HG02623 (cell line): ENCODE data around the gene TRABD2B.

Source experiments
- ATAC-seq: cut with Tn5 transposase; IDR thresholded peaks from one replicate; pipeline ENCODE4 v1.9.1; 2021; ENCODE audit warnings: moderate library complexity; ENCODE audit not compliant: unreplicated experiment

TRABD2B gene

GRCh38 chr1:47886141-47886540, 111.0 kb downstream of the TRABD2B start:
- ATAC-seq, result no peak

GRCh38 chr1:47885062-47885830, 111.9 kb downstream of the TRABD2B start:
- ATAC-seq, result no peak

GRCh38 chr1:47883963-47884362, 113.2 kb downstream of the TRABD2B start:
- no peak for ATAC-seq

DNA sequence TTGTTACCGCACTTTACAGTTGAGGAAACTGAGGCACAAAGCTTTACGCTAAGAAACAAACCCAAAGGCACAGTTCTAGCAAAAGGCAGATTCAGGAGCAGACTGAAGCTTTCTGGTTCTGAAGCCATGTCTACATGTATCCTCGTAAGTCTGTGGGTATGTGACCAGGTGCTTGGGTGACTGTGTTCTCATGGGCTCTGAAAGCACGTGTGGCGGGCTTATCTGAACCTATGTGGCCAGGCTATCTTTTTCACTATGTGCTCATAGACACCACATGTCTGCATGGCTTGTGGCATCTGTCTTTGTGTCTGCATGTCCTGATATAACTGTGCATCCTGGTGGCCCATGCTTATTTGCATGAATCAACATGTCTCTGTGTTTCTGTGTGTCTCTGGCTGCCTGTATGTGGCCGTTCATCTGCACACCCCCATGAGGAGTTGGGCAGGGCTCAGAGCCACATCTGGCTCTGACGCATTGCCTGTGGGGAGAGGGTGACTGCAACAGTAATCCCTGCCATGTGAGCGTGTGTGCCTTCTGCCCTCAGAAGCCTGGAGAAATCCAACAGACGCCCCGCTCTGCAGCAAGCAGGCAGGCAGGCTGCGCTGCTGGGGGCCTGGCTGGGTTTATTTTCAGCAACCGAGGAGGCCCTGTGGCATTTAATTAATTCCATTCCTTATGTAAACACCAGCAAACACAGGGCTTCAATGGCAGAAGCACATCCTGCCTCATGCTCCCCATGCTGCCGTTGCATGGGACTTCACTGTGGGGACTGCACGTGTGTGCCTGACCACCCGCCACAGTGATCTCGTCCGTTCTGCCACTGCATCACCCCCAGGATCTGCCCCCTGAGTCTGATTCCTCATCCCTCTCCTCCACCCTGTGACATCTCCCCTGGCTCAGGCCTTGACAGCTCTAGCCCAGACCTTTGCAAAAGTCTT, 115.4 kb downstream of the TRABD2B start:
- ATAC-seq, result no peak

DNA sequence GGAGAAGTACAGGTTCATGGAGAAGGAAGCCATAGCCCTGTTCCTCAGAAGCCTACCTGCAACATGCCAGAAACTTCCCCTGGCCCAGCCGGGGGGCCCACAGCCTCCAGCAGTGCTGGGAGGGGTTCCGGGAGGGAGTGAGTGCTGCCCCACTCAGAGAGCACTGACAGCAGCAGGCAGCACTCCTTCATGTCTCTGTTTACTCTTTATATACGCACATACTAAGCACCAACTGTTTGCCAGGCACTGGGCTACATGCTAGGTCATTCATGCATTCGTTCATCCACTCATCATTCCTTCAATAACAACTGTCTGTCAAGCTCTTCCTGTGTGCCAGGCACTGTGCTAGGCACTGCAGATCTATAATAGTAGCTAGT, 120.6 kb downstream of the TRABD2B start:
- ATAC-seq, result no peak

DNA sequence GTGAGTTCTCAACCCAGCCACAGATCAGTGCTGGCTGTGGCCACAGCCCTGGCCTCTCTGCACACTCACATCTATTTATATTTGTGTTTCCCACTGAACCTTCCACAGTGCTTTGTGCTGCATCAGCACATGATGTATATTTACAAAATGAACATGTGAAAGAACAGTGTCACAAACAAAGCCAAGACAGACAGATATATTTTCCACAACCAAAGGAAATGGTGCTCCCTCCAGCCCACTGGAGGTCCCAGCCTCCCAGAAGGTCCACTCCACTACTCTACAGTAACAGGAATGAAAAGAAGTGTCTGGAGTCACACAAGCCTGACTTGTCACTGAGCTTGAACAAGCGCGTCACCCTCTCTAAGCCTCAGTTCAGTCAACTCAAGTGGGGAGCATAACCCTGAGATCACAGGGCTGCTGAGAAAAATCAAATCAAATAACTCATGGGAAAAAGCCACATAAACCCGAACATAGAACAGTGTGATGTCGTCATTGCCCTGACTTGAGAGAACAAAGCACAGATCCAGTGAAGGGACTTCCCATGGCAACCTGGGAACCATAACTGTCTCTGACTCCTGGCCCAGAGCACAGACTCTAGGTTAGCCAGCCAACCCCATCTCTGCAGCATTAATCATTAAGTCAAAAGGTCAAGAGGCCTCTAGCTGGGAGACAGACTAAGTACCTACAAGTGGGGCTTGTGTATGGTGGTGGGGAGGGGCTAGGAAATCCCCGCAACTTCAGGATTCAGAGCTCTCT, 121.2 kb downstream of the TRABD2B start:
- ATAC-seq, result no peak

DNA sequence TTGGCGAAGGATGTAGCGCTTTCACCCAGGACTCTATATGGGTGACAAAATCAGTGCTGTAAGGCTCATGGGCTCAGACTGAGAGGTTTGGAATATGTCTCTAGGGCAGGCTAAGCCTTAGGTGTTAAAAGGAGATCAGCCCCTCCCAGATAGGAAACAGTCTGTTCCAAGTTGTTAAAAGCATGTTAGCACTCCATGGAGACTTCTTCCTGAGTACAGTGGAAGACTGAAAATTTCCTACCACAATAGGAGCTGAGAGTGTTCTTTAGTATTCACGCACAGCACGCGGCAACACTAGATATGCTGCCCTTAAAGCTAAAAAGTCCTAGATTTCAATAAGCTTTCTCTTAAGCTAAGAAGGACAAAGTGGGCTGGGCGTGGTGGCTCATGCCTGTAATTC, 122.1 kb downstream of the TRABD2B start:
- ATAC-seq, result no peak

- no peak for ATAC-seq
These were observed 123.8 kb downstream of the TRABD2B start for GRCh38 chr1:47873337-47873736.

GRCh38 chr1:47872886-47873285, 124.3 kb downstream of the TRABD2B start:
- no peak for ATAC-seq

DNA sequence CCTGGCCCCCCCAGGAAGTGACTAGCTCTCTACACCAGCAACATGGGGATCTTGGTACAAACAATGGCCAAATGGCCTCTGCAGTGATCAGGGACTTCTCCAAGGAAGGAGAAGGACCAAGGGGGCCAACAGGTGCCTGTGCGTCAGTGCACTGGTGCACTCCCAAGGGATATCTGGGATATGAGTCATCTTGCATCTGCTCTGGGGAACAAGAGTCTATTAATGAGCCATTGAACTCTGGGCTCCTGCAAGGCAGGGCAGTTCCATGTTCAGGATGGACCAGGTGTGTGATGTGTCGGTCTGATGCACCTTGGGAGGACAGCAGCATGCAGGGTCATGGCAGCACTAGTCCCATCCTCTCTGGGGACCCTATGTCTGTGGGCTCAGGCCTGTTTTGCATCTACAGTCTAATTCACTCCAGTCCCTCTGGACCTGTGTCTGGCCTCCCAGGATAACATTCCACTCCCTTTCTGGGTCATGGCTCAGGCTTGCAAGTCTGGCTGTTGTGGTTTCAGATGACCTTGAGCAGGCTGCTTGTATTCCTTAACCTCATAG, 125.3 kb downstream of the TRABD2B start:
- no peak for ATAC-seq

- no peak for ATAC-seq
These were observed 126.1 kb downstream of the TRABD2B start for GRCh38 chr1:47870946-47871676.

GRCh38 chr1:47870480-47870879, 126.7 kb downstream of the TRABD2B start:
- ATAC-seq, result no peak

GRCh38 chr1:47868348-47868676, 128.9 kb downstream of the TRABD2B start:
- ATAC-seq, result no peak

GRCh38 chr1:47867438-47868347, 129.5 kb downstream of the TRABD2B start:
- ATAC-seq, result no peak

GRCh38 chr1:47866601-47867437, 130.4 kb downstream of the TRABD2B start:
- ATAC-seq, result no peak

GRCh38 chr1:47865881-47866535, 131.2 kb downstream of the TRABD2B start:
- no peak for ATAC-seq

DNA sequence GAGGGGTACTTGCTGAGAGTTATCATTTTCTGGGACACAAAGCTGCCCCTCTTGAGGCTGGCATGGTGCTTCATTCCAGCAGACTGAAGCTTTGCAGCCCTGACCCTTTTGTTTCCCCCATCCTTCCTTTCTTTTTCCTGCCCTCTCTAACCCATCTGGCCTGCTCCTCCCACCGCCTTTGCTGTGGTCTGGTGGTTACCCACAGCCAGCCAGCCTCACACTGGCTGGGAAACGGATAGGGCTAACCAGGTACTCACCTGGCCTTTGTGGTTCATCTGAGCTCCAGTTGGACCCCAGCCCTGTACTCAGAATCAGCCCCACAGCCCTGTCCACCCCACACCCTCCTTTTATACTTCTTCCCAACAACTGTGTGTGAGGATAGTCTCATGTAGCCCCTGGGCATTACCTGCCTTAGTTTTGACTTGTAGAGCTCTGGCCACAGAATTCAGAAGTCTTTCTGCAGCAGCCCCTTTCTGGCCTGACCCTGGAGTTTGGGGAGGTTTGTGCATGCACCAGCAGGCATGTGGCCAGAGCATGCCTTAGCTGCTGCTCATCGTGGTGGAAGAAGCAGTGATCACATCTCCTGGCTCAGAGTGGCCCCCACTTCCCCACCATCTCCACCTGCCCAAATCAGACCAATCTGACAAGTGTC, 138.0 kb downstream of the TRABD2B start:
- ATAC-seq, result no peak

DNA sequence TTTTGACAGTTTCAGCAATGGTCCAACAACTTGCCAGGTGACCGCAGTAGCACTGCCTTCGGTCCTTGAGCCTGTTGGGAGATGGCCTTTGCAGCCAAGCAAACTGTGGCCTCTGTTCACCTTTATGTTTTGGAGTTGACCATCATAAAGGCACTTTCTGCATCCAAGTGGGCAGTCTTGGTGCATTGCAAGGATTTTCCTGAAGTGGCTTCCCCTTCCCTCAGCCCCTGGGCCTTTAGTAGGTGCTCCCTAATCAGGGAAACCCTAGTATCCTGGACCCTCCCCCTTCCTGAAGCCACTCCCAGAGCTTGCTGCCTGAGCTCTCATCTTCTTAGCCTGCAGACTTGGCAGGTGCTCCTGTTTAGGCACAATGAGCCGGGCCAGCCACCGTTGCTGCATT, 140.2 kb downstream of the TRABD2B start:
- ATAC-seq, result no peak
